Gastroesophageal sphincter (tissue), 4 donors: ENCODE measurements around the gene CDH13. TPM values are rescaled to one million over a fixed set of nuclear protein-coding genes. Genes with fewer than 3 reads are reported as not detected.

Source experiments
- ATAC-seq: fragments of 150-250 bp; one replicate; pipeline ENCODE4 v1.9.1; 2016; ENCODE audit warnings: mild to moderate bottlenecking, moderate library complexity
- H3K27ac ChIP-seq, 4 donors: fragments of 200-600 bp; sonication (generic) in 3 of 4; 1 replicate in 3 of 4; 2 replicates in 1 of 4; pipeline ENCODE4 v1.5.1; 2016 to 2019
- H3K27me3 ChIP-seq: fragments of 200-600 bp; sonication (generic); one replicate; pipeline ENCODE4 v1.5.1; 2019
- H3K36me3 ChIP-seq, 2 donors: fragments of 200-600 bp; sonication (generic); one replicate each; pipeline ENCODE4 v1.5.1; 2019; ENCODE audit warnings: control low read depth in 1 of 2
- H3K4me1 ChIP-seq, 3 donors: fragments of 200-600 bp; sonication (generic); 1 replicate in 2 of 3; 2 replicates in 1 of 3; pipeline ENCODE4 v1.5.1; 2016 to 2019; ENCODE audit warnings: control low read depth in 2 of 3
- H3K4me3 ChIP-seq, 2 donors: fragments of 200-600 bp; sonication (generic); one replicate each; pipeline ENCODE4 v1.5.1; 2019; ENCODE audit warnings: mild to moderate bottlenecking in 1 of 2, moderate library complexity in 1 of 2
- H3K9me3 ChIP-seq, 3 donors: fragments of 200-600 bp; sonication (generic); one replicate each; pipeline ENCODE4 v1.5.1; 2017 to 2019; ENCODE audit warnings: control low read depth in 2 of 3
- EP300 ChIP-seq: sonication (generic); formaldehyde crosslinking; IDR thresholded peaks from one replicate; pipeline ENCODE4 v1.6.1; 2017; ENCODE audit warnings: antibody characterized with exemption, mild to moderate bottlenecking
- POLR2A ChIP-seq, 2 donors: fragments of 450-650 bp; IDR thresholded peaks; one replicate each; pipeline ENCODE4 v1.6.1; 2017; ENCODE audit warnings: antibody characterized with exemption in 2 of 2, mild to moderate bottlenecking in 2 of 2, moderate library complexity in 1 of 2
- POLR2AphosphoS5 ChIP-seq: sonication (generic); formaldehyde crosslinking; IDR thresholded peaks from one replicate; pipeline ENCODE4 v1.6.1; 2017; ENCODE audit warnings: antibody characterized with exemption
- WGBS, 2 donors: methylation state at CpG; one replicate each; pipeline ENCODE4 v1.1.5; 2018; ENCODE audit warnings: low coverage in 1 of 2; 5-methylcytosine and 5-hydroxymethylcytosine counted together
- total RNA-seq, 4 donors: library from RNA; depleted of rRNA; stranded (reverse); fragments of >200 nt; gene quantifications; one replicate each; pipeline ENCODE4 v1.1.0, GENCODE V29; 2016
- TF ChIP-seq, protein P1 (sequence below), 4 experiments: fragments of 200-600 bp in 2 of 4; fragments of 450-650 bp in 2 of 4; sonication (generic) in 1 of 4; IDR thresholded peaks; one replicate each; pipeline ENCODE4 v1.5.1; 2017 to 2019; ENCODE audit warnings: antibody characterized with exemption in 4 of 4, mild to moderate bottlenecking in 2 of 4, moderate library complexity in 2 of 4

Gene CDH13
- total RNA-seq, 4 donors from 2014 or later: 4.2 to 22.3 (median 11.4) TPM

DNA sequence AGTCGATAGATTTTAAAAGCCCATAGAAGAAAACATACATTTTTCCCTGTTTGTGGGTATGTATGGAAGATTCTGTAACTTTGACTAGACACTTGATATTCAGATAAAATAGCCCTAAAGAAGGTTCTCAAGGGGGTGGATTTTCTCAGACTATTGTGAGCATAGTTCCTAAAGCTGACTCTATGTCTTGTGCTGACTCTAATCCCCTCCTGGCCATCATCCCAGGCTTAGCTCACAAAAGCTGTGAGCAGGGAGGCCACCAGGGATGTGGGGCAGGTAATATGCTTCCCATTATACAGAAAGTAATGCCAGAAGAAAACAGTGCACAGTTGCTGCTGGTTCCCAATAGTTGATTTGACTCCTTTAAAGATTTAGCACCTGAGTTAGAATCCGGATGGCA, 32.0 kb downstream of the CDH13 start:
- Histone ChIP-seq H3K36me3 (no peaks in the 10 kb centered on the region), H3K27me3 (peaks cover 9% of the 10 kb centered on the region), H3K4me3 (no peak overlapping the region), H3K27ac (no peak overlapping the region), H3K4me1 (peaks cover 0 to 2% (median under 1%) of the 10 kb centered on the region in 3 donors), H3K9me3 (no peaks in the 10 kb centered on the region)
- 89 to 96% methylated on average over 1 to 2 of the region's 2 CpGs for WGBS, 2 donors
- ATAC-seq: no peak
- no peak for TF ChIP-seq EP300
- no peak for TF ChIP-seq POLR2A (IDR thresholded peaks at IDR 0.05)
- TF ChIP-seq POLR2AphosphoS5: no peak
- TF ChIP-seq, protein P1, sequence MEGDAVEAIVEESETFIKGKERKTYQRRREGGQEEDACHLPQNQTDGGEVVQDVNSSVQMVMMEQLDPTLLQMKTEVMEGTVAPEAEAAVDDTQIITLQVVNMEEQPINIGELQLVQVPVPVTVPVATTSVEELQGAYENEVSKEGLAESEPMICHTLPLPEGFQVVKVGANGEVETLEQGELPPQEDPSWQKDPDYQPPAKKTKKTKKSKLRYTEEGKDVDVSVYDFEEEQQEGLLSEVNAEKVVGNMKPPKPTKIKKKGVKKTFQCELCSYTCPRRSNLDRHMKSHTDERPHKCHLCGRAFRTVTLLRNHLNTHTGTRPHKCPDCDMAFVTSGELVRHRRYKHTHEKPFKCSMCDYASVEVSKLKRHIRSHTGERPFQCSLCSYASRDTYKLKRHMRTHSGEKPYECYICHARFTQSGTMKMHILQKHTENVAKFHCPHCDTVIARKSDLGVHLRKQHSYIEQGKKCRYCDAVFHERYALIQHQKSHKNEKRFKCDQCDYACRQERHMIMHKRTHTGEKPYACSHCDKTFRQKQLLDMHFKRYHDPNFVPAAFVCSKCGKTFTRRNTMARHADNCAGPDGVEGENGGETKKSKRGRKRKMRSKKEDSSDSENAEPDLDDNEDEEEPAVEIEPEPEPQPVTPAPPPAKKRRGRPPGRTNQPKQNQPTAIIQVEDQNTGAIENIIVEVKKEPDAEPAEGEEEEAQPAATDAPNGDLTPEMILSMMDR (IDR thresholded peaks at IDR 0.05): no peak

DNA sequence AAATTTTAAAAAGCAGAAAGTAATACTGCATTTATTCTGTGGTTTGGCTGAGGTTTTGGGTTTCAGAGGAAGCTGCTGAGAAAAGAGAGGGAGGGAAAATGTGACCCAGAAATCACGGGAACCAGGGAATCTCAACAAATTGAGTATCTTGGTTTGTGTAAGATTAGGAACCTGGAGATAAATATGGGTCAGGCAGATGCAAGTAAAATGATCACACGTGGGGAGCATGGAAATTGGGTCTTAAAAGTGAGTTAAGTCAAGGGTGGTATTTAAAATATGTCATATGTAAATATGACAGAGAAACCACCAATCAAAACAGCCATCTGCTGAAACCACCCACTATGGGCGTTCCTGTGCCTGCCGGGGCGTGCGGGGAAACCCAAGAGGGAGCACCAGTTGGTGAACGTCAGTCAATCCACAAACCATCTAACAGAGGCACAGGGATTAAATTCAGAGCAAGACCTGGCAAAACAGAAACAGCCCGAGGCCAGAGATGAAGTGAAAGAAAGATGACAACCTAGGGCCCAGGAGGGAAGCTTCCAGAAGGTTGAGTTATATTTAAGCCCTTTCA, 33.4 kb downstream of the CDH13 start:
- no peaks in the 10 kb centered on the region for H3K4me1 ChIP-seq
- no peak overlapping the region for H3K4me3 ChIP-seq
- H3K27ac ChIP-seq: no peak overlapping the region
- WGBS, 2 donors: 46 to 55% methylated on average over 6 to 8 of the region's 8 CpGs
- peaks cover 9% of the 10 kb centered on the region for H3K27me3 ChIP-seq
- TF ChIP-seq, protein P1 (IDR thresholded peaks at IDR 0.05): no peak
- TF ChIP-seq POLR2AphosphoS5 (no peak), POLR2A (IDR thresholded peaks at IDR 0.05) (no peak), EP300 (no peak)
- H3K36me3 ChIP-seq: no peaks in the 10 kb centered on the region
- ATAC-seq: no peak
- H3K9me3 ChIP-seq: peaks cover 0 to 3% (median 0%) of the 10 kb centered on the region in 3 donors

DNA sequence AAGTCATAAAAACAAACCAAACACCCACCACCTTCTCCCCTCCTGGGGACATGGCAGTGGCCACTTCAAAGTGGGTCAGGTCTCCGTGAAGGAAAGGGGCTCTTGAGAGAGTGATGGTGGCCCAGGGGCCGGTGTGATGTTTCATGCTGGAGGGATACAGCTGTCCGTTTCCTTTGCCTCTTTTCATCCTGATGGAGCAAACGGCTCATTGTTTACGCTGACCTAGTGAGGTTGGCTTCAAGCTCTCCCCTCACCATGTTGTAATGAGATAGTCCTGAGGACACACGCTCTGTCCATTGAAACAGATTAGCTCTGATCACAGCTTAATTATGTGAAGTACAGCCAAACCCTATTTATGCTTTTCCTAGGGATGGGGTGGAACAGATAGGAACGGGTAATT, 34.2 kb downstream of the CDH13 start:
- ATAC-seq: no peak
- TF ChIP-seq POLR2A (IDR thresholded peaks at IDR 0.05) (no peak), POLR2AphosphoS5 (no peak), EP300 (no peak)
- TF ChIP-seq, protein P1 (IDR thresholded peaks at IDR 0.05): no peak
- Histone ChIP-seq H3K9me3 (peaks cover 0 to 3% (median 0%) of the 10 kb centered on the region in 3 donors), H3K27me3 (peaks cover 9% of the 10 kb centered on the region), H3K36me3 (no peaks in the 10 kb centered on the region), H3K27ac (no peak overlapping the region), H3K4me3 (no peak overlapping the region), H3K4me1 (no peaks in the 10 kb centered on the region)
- 48 to 75% methylated on average over 6 to 7 of the region's 7 CpGs for WGBS, 2 donors

DNA sequence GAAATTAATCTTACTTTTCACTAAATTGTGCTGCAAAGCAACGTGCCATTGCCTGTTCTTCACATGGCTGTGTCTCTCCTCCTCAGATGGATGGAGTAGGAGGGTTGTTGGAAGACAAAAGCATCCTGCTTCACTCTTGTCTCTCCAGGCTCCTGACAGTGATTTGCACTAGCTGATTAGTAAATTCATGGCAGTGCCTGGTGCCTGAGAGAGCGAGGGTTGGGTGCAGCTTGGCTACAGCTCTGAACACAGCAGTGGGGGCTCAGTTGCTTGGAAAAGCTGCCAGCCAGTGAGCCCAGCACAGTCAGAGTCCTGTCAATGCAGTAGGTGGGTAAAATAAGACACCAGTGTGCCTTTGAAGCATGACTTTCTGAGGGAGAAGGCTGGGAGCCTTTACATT, 37.4 kb downstream of the CDH13 start:
- 73 to 80% methylated on average over 1 of the region's 2 CpGs for WGBS, 2 donors
- no peak for ATAC-seq
- no peak overlapping the region for H3K4me3 ChIP-seq
- no peak for TF ChIP-seq POLR2AphosphoS5
- peaks cover 17% of the 10 kb centered on the region for H3K27me3 ChIP-seq
- H3K36me3 ChIP-seq: no peaks in the 10 kb centered on the region
- H3K27ac ChIP-seq: no peak overlapping the region
- no peaks in the 10 kb centered on the region for H3K4me1 ChIP-seq
- H3K9me3 ChIP-seq: peaks cover 0 to 3% (median 0%) of the 10 kb centered on the region in 3 donors

DNA sequence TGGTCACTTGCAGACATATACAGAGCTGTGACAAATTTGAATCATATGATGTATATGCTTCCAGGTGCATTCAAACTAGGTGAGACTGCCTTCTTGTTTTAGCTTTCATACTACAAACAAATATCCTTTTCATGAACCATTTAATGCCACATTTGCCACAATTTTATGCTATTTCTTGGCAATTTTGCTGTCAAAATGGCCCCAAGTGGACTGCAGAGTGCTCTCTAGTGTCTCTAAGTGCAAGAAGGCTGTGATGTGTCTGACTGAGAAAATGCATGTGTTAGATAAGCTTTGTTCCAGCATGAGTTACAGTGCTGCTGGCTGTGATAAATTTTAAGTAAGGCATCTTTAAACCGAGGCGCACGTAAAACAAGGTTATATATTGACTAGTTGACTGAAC, 38.3 kb downstream of the CDH13 start:
- Histone ChIP-seq H3K4me1 (no peaks in the 10 kb centered on the region), H3K9me3 (peaks cover 0 to 3% (median 0%) of the 10 kb centered on the region in 3 donors), H3K36me3 (no peaks in the 10 kb centered on the region), H3K4me3 (no peak overlapping the region), H3K27me3 (peaks cover 13% of the 10 kb centered on the region), H3K27ac (no peak overlapping the region)
- WGBS, 2 donors: 67 to 100% methylated on average over 3 of the region's 3 CpGs
- TF ChIP-seq EP300 (no peak), POLR2AphosphoS5 (no peak), POLR2A (IDR thresholded peaks at IDR 0.05) (no peak)
- TF ChIP-seq, protein P1 (IDR thresholded peaks at IDR 0.05): no peak
- ATAC-seq: no peak
